H9 (cell line): ENCODE results near the gene ANAPC10. TPM values are rescaled to one million over a fixed set of nuclear protein-coding genes. Genes with fewer than 3 reads are reported as not detected.

ENCODE experiments used
- DNase-seq: peaks from one replicate; pipeline ENCODE4 v3.0.0-alpha.2; 2017
- H2AFZ ChIP-seq: one replicate; pipeline ENCODE4 v1.6.1; 2013; ENCODE audit warnings: mild to moderate bottlenecking, low read length, control low read depth, moderate library complexity
- H2AK5ac ChIP-seq: 2 replicates; pipeline ENCODE4 v1.6.1; 2013; ENCODE audit warnings: low read length, control low read depth, mixed read lengths; ENCODE audit not compliant: insufficient read length
- H2BK120ac ChIP-seq: one replicate; pipeline ENCODE4 v1.6.1; 2013; ENCODE audit warnings: low read depth, mild to moderate bottlenecking, low read length, control low read depth, inconsistent platforms; ENCODE audit not compliant: poor library complexity, severe bottlenecking
- H2BK12ac ChIP-seq: 2 replicates; pipeline ENCODE4 v1.6.1; 2013; ENCODE audit warnings: low read length, control low read depth, mixed read lengths, low read depth; ENCODE audit not compliant: insufficient read length
- H2BK15ac ChIP-seq: 2 replicates; pipeline ENCODE4 v1.6.1; 2013; ENCODE audit warnings: low read depth, low read length, control low read depth
- H2BK20ac ChIP-seq: one replicate; pipeline ENCODE4 v1.6.1; 2013; ENCODE audit warnings: low read depth, mild to moderate bottlenecking, low read length, control low read depth, inconsistent platforms; ENCODE audit not compliant: poor library complexity, severe bottlenecking
- H2BK5ac ChIP-seq: 2 replicates; pipeline ENCODE4 v1.6.1; 2013; ENCODE audit warnings: low read length, control low read depth, mixed read lengths; ENCODE audit not compliant: insufficient read length
- H3K14ac ChIP-seq: 2 replicates; pipeline ENCODE4 v1.6.1; 2013; ENCODE audit warnings: low read length, control low read depth; ENCODE audit not compliant: insufficient read depth
- H3K18ac ChIP-seq: 2 replicates; pipeline ENCODE4 v1.6.1; 2013; ENCODE audit warnings: low read depth, mild to moderate bottlenecking, mixed read lengths, low read length, control low read depth; ENCODE audit not compliant: insufficient read length
- H3K23ac ChIP-seq: 2 replicates; pipeline ENCODE4 v1.6.1; 2013; ENCODE audit warnings: low read length, control low read depth, mixed read lengths, low read depth; ENCODE audit not compliant: insufficient read length
- H3K23me2 ChIP-seq: 2 replicates; pipeline ENCODE4 v1.6.1; 2013; ENCODE audit warnings: low read depth, mild to moderate bottlenecking, mixed read lengths, low read length, control low read depth; ENCODE audit not compliant: insufficient read length, poor library complexity, severe bottlenecking
- H3K27ac ChIP-seq: 2 replicates; pipeline ENCODE4 v1.5.1; 2013; ENCODE audit warnings: low read length, control low read depth, mixed read lengths, low read depth; ENCODE audit not compliant: insufficient read length
- H3K27me3 ChIP-seq: 2 replicates; pipeline ENCODE4 v1.6.1; 2013; ENCODE audit warnings: low read length, control low read depth, inconsistent platforms; ENCODE audit not compliant: insufficient read depth
- H3K4ac ChIP-seq: 2 replicates; pipeline ENCODE4 v1.6.1; 2013; ENCODE audit warnings: low read depth, mild to moderate bottlenecking, control low read depth, inconsistent platforms, low read length, moderate library complexity
- H3K4me1 ChIP-seq: 2 replicates; pipeline ENCODE4 v1.6.1; 2013; ENCODE audit warnings: low read length, control low read depth, inconsistent platforms; ENCODE audit not compliant: insufficient read depth
- H3K4me2 ChIP-seq: 2 replicates; pipeline ENCODE4 v1.6.1; 2013; ENCODE audit warnings: low read length, control low read depth, mixed read lengths; ENCODE audit not compliant: insufficient read length, insufficient read depth
- H3K56ac ChIP-seq: 2 replicates; pipeline ENCODE4 v1.6.1; 2013; ENCODE audit warnings: low read depth, mild to moderate bottlenecking, mixed read lengths, low read length, control low read depth; ENCODE audit not compliant: insufficient read length
- H3K79me1 ChIP-seq: 2 replicates; pipeline ENCODE4 v1.6.1; 2013; ENCODE audit warnings: low read depth, mild to moderate bottlenecking, moderate library complexity, low read length, control low read depth, inconsistent platforms; ENCODE audit not compliant: insufficient read depth, poor library complexity, severe bottlenecking
- H3K79me2 ChIP-seq: 2 replicates; pipeline ENCODE4 v1.6.1; 2013; ENCODE audit warnings: low read length, control low read depth, inconsistent platforms; ENCODE audit not compliant: insufficient read depth
- H3K9ac ChIP-seq: 2 replicates; pipeline ENCODE4 v1.6.1; 2013; ENCODE audit warnings: low read length, control low read depth, mixed read lengths; ENCODE audit not compliant: insufficient read length; ENCODE audit errors: extremely low read depth
- H3K9me3 ChIP-seq: one replicate; pipeline ENCODE4 v1.6.1; 2013; ENCODE audit warnings: low read depth, low read length, inconsistent platforms; ENCODE audit not compliant: control insufficient read depth
- H3T11ph ChIP-seq: one replicate; pipeline ENCODE4 v1.6.1; 2013; ENCODE audit warnings: mild to moderate bottlenecking, low read length, control low read depth, inconsistent platforms
- H4K20me1 ChIP-seq: one replicate; pipeline ENCODE4 v1.6.1; 2013; ENCODE audit not compliant: control insufficient read depth, insufficient read length, insufficient read depth
- H4K5ac ChIP-seq: 2 replicates; pipeline ENCODE4 v1.6.1; 2013; ENCODE audit warnings: low read depth, mild to moderate bottlenecking, mixed read lengths, low read length, control low read depth; ENCODE audit not compliant: insufficient read length
- H4K8ac ChIP-seq: replicated peaks from 2 replicates; pipeline ENCODE4 v1.6.1; 2013; ENCODE audit warnings: low read length, control low read depth, mixed read lengths, low read depth; ENCODE audit not compliant: insufficient read length
- H4K91ac ChIP-seq: 2 replicates; pipeline ENCODE4 v1.6.1; 2013; ENCODE audit warnings: low read depth, mild to moderate bottlenecking, moderate library complexity, mixed read lengths, low read length, control low read depth; ENCODE audit not compliant: insufficient read length
- H3K27ac Mint-ChIP-seq, 3 experiments: 2 replicates in 2 of 3; 3 replicates in 1 of 3; pipeline ENCODE4 v1.8.0; 2020 to 2021; ENCODE audit warnings: mixed read lengths in 3 of 3, mild to moderate bottlenecking in 1 of 3, moderate library complexity in 1 of 3
- H3K27me3 Mint-ChIP-seq: 2 replicates; pipeline ENCODE4 v1.8.0; 2021; ENCODE audit warnings: low read depth, mild to moderate bottlenecking, moderate library complexity, mixed read lengths
- H3K36me3 Mint-ChIP-seq, 3 experiments: 2 replicates in 2 of 3; 3 replicates in 1 of 3; pipeline ENCODE4 v1.8.0; 2020 to 2021; ENCODE audit warnings: low read depth in 3 of 3, mixed read lengths in 3 of 3; ENCODE audit not compliant: insufficient read depth in 1 of 3
- H3K4me1 Mint-ChIP-seq, 2 experiments: 2 replicates each; pipeline ENCODE4 v1.8.0; 2020; ENCODE audit warnings: mixed read lengths in 2 of 2
- H3K4me3 Mint-ChIP-seq, 2 experiments: 2 replicates in 1 of 2; 3 replicates in 1 of 2; pipeline ENCODE4 v1.8.0; 2020 to 2021; ENCODE audit warnings: mild to moderate bottlenecking in 2 of 2, mixed read lengths in 2 of 2, moderate library complexity in 1 of 2
- H3K9me3 Mint-ChIP-seq, 2 experiments: 2 replicates in 1 of 2; 3 replicates in 1 of 2; pipeline ENCODE4 v1.8.0; 2020; ENCODE audit warnings: mild to moderate bottlenecking in 2 of 2, mixed read lengths in 2 of 2, moderate library complexity in 1 of 2
- CTCF ChIP-seq: fragments of 200-600 bp; sonication (generic); conservative IDR thresholded peaks from 3 replicates; pipeline ENCODE4 v1.8.0; 2021; ENCODE audit warnings: antibody characterized with exemption, mild to moderate bottlenecking
- WGBS: extraction: QIAGEN DNeasy Blood & Tissue Kit; methylation state at CpG from one replicate; pipeline ENCODE4 v1.1.7; 2013; ENCODE audit warnings: missing lambda C conversion rate, low lambda C conversion rate, mixed read lengths; ENCODE audit not compliant: insufficient read length; ENCODE audit errors: extremely low coverage; 5-methylcytosine and 5-hydroxymethylcytosine counted together
- total RNA-seq: library from RNA; stranded (reverse); gene quantifications from 2 replicates; pipeline ENCODE4 v1.2.1, GENCODE V29; 2021

Gene ANAPC10
- total RNA-seq, 1 experiment from 2014 or later = 25.3 TPM

- Mint-ChIP-seq H3K4me3 (peak overlapping the region; percentile 98 to 99), H3K36me3 (peaks cover 20 to 22% (median 22%) of the 10 kb centered on the region in 3 experiments), H3K4me1 (peaks cover 10 to 15% of the 10 kb centered on the region in 2 experiments), H3K9me3 (peaks cover 0 to 4% of the 10 kb centered on the region in 2 experiments; a peak in 1 of 5 replicates), H3K27ac (peak overlapping the region in 2 of 3 experiments; percentile 98 to 100; a peak in 6 of 7 replicates), H3K27me3 (no peaks in the 10 kb centered on the region)
- H2BK12ac ChIP-seq = no peak overlapping the region
- peak overlapping the region; percentile 95 for H3K14ac ChIP-seq
- DNase-seq = no peak
- H3K79me2 ChIP-seq = peaks cover 40% of the 10 kb centered on the region
- H3T11ph ChIP-seq = no peak overlapping the region
- peak overlapping the region; percentile 49 for H4K5ac ChIP-seq
- H2BK120ac ChIP-seq = no peak overlapping the region
- no peaks in the 10 kb centered on the region for H3K4me1 ChIP-seq
- no peak for TF ChIP-seq CTCF
- H3K4ac ChIP-seq = 0 out of 2 replicates have a peak overlapping the region, but pooled peaks have one; percentile 8
- H4K20me1 ChIP-seq = no peaks in the 10 kb centered on the region
- H2BK20ac ChIP-seq = no peak overlapping the region
- H3K9ac ChIP-seq = peak overlapping the region; percentile 97
- no peak overlapping the region for H2AK5ac ChIP-seq
- no peaks in the 10 kb centered on the region for H3K27me3 ChIP-seq
- H2BK5ac ChIP-seq = no peak overlapping the region
- no peak overlapping the region for H3K23ac ChIP-seq
- peaks cover 5% of the 10 kb centered on the region for H3K23me2 ChIP-seq
- no peak overlapping the region for H4K8ac ChIP-seq
- H3K18ac ChIP-seq = peak overlapping the region; percentile 88
- H3K79me1 ChIP-seq = no peaks in the 10 kb centered on the region
- peak overlapping the region; percentile 50 for H3K56ac ChIP-seq
- no peaks in the 10 kb centered on the region for H3K9me3 ChIP-seq
- H3K27ac ChIP-seq = no peak overlapping the region
- no CpG with 5 or more reads among the region's 9 CpGs for WGBS
- peak overlapping the region; percentile 95 for H3K4me2 ChIP-seq
- H2BK15ac ChIP-seq = no peak overlapping the region
- peak overlapping the region; percentile 11 for H4K91ac ChIP-seq
- no peak overlapping the region for H2AFZ ChIP-seq
Observed at GRCh38 chr4:145098675-145099037, 660 bp upstream of the ANAPC10 start.
